Upper lobe of left lung (tissue), 4 donors: ENCODE results near the gene PCBD1.

Experiments used
- CTCF ChIP-seq, 6 experiments: fragments of 450-650 bp in 4 of 6; fragments of 200-600 bp in 2 of 6; sonication (generic) in 2 of 6; IDR thresholded peaks; one replicate each; pipeline ENCODE4 v1.5.1; 2016 to 2019; ENCODE audit warnings: antibody characterized with exemption in 6 of 6
- EP300 ChIP-seq, 4 donors: sonication (generic); formaldehyde crosslinking; IDR thresholded peaks; one replicate each; pipeline ENCODE4 v1.5.1; 2017; ENCODE audit warnings: antibody characterized with exemption in 4 of 4, control low read depth in 2 of 4
- POLR2A ChIP-seq, 4 donors: fragments of 450-650 bp; IDR thresholded peaks; one replicate each; pipeline ENCODE4 v1.5.1; 2016 to 2017; ENCODE audit warnings: antibody characterized with exemption in 4 of 4, mild to moderate bottlenecking in 2 of 4
- POLR2AphosphoS5 ChIP-seq, 2 donors: sonication (generic); formaldehyde crosslinking; IDR thresholded peaks; one replicate each; pipeline ENCODE4 v1.5.1; 2017; ENCODE audit warnings: antibody characterized with exemption in 2 of 2

DNA sequence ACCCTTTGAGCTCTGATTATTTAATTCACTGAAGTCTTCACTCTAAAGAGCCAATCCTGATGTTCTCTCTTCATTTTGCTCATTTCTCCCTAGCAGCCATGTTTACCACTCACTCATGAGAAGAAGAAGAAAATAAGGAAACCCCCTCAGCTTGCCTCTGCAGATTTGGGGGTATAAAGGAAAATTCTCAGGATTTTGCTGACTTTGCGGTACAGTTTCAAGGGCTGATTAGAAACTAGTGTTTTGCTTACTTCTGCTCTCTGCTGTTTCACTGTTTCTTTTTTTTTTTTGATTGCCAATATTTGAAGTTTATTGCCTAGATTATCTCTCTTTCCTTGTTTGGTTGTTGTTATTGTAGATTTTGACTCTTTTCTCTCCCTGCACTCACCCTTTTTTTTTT is 23.4 kb downstream of the PCBD1 start:
- no peak for TF ChIP-seq CTCF (IDR thresholded peaks at IDR 0.05)
- TF ChIP-seq POLR2A (IDR thresholded peaks at IDR 0.05) = no peak
- TF ChIP-seq EP300 (IDR thresholded peaks at IDR 0.05) = no peak
- TF ChIP-seq POLR2AphosphoS5 (IDR thresholded peaks at IDR 0.05) = no peak
